Measurements from ENCODE around the gene VCPKMT.

Gene VCPKMT

DNA sequence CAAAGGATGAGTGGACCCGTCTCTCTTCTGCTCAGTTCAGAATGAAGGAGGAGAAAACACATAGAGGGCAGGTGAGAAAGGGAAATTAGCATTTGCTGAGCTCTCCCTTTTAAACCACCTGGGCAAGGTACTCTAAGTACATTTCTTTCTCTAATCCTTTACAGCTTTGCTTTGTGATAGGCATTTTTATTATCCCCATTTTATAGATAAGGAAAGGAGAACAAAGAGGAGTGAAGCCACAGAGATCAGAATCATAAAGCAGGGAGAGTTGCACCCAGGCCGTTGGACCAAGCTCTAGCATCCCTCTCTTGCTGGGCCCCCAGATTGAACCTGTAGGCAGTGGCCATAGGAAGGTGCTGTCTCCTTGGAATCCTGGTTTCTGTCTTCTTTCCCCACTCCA is 47.0 kb downstream of the VCPKMT start:
- no peak for DNase-seq (ENCODE audit: low read depth, low spot score)
- H3K27ac ChIP-seq: no peak overlapping the region

DNA sequence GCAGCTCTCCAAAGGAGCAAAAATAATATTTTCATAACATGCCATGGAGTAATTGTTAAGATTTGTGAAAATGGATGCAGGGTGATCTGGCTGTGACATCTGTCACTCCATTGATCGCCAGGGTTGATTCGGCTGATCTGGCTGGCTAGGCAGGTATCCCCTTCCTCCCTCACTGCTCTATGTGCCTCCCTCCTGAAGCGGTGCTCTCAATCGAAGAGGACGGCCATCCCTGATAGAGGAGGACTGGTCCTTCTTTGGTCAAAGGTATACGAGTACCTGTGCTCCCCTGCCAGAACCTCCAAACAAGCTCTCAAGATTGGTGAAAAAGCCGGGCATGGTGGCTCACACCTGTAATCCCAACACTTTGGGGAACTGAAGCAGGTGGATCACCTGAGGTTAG is 47.9 kb downstream of the VCPKMT start:
- no peak for DNase-seq (ENCODE audit: low read depth, low spot score)
- peak overlapping the region; percentile 56 for H3K27ac ChIP-seq

DNA sequence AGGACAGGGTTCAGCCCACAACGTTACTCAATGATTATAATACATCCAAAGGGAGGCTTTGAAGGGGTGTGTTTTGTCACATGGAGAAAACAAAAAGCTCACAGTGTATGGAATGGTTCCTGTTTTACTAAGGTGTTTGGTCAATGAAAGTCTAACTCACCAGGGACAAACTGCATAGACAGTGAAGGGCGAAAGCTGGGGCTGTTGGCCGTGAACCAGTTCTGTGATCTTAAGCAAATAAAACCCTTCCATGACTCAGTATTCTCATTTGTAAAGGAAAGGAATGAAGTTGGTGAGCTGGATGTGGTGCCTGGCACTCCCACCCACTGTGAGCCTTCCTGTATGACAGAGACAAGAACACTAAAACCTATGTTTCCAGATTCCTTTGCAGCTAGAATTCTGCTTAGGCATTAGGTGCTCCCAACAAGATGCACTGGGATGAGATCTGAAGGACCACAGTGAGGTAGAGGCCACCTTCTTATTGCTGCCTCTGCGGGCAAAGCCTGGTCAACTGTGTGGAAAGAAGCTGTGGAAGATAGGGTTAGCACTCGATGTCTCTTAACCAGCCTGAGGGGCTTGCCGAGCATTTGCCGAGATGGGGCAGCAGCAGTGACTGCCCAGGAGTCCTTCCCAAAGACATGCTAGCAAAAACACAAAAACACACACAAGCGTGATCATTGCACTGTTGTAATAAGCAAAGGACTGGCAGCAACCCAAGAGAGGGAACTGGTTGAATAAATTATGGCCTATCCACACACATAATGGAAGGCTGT is 48.5 kb downstream of the VCPKMT start:
- peak; percentile 89 for DNase-seq (ENCODE audit: low read depth, low spot score)
- peak overlapping the region; percentile 56 for H3K27ac ChIP-seq

- no peak overlapping the region for H3K27ac ChIP-seq
- no peak for DNase-seq (ENCODE audit: low read depth, low spot score)
These were observed 50.8 kb downstream of the VCPKMT start for GRCh38 chr14:50065583-50065982.

DNA sequence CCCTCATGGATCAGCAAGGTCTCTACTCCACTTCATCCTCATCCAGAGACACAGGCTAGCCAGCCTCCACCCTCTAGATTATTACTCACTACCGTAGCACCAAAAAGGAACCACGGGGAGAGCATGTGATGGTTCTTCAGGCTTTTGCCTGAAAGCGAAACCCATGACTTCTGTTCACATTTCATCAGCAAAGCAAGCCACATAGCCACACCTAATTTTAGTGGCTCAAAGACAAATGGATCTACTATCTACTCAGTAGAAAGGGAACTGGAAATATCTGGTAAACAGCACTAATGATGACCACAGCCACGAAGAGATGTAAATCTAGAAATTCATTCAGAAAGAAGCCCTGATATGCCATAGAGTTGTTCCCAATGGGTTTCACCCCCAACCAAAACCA is 51.4 kb downstream of the VCPKMT start:
- DNase-seq (ENCODE audit: low read depth, low spot score): no peak
- no peak overlapping the region for H3K27ac ChIP-seq

DNA sequence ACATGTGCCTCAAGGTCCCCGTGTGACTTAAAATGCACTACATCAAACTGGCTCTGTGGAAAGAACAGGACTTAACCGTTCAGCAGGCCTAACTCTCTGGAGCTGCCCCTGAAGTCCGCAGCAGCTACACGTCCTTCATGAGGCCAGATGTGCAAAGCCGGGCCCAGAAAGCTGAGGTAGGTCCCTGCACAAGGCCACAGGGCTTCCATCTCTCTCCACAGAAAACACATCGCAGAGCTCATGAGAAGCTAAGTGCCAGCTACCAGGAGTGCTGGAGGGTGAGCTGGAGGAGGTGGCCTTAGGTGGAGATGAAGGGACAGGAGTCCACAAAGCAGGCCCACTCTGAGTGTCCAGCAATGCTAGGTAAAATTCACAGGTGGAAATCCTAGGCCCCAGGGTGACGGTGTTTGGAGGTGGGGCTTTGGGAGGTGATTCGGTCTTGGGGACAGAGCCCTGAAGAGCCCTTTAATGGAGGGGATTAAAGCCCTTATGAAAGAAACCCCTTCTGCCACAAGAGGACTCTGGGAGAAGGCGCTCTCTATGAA is 52.4 kb downstream of the VCPKMT start:
- no peak overlapping the region for H3K27ac ChIP-seq
- DNase-seq (ENCODE audit: low read depth, low spot score): no peak

- peak overlapping the region; percentile 95 for H3K27ac ChIP-seq
- no peak for DNase-seq (ENCODE audit: low read depth, low spot score)
These were observed 53.8 kb downstream of the VCPKMT start for GRCh38 chr14:50062438-50063085.

DNA sequence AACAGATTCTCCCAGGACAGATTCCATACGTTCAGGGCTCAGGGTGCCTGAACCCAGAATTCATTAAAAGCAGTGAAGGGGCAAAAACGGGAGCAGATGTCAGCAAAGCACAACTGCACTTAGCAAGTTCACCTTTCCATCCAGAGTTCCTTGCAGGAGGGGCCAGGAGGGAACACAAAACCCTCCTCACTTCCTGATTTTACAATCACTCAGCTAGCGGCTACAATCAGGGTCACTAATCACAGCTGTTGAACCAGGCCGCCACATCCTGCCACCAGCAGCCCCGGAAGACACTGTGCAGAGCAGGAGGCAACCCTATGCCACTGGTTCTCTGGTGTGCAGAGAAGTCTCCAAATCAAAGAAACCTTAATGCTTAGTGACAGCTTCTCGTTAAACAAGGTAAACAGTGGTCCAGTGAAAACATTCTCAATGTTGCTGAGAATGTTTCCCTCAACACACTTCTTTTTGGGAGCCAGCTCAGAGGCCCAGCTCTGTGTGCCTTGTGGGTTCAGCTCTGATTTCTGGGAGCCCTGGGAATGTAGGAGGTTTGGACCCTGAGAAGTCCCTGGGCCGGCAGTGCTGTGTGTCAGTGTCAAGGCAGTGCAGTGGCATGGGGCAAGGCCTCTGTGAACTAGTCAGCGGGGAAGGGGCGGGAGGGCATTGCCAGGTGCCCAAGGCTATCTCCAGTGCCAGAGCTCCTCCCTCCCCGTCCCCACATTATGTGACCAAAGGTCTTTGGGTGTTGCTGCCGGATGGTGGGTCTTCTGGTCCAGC is 54.5 kb downstream of the VCPKMT start:
- peak overlapping the region; percentile 95 for H3K27ac ChIP-seq
- DNase-seq (ENCODE audit: low read depth, low spot score): no peak

GRCh38 chr14:50060871-50061663 is 55.3 kb downstream of the VCPKMT start:
- H3K27ac ChIP-seq: peak overlapping the region; percentile 95
- peak; percentile 73 for DNase-seq (ENCODE audit: low read depth, low spot score)

DNA sequence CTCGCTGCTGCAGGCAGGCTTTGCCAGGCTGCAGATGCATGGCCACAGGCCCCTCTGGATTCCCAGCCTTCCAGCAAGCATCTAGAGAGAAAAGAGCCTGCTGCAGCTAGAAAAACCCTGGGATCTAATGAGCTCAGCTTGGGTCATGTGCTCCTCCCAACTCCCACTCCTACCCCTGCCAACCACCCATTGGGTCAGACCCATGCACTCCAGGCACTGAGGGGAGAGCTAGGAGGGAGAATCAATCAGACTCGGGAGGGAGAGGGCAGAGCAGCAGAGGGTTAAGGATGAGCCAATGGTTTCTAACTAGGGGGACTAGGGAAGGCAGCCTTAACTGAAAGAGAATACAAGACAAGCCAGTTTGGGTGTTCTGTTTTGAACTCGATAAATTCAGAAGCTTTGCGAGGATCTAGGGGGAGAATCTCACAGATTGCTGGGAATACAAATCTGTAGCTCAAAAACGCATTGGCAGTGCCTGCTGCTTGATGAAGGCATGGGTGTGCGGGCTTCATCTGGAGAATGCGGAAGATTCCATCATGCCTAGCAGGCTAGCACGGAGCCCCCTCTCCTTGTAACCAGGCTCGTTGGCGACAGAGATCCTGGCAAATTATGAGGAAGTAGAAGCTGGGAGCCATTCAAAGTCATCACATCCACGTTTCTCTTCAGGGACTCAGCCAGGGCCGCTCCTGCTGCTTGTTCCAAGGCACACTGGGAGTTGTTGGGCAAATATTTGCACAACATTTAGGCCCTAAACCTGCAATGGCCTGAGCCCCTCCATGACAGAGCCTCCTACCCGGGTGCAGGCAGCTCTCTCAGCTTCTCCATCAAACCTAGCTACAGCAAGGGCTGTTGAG is 56.4 kb downstream of the VCPKMT start:
- no peak for DNase-seq (ENCODE audit: low read depth, low spot score)
- H3K27ac ChIP-seq: peak overlapping the region; percentile 95
